NCI-H1436 treated with DMSO at 0.1 percent for 48 hours (cell line): Measurements from ENCODE around the gene VNN1.
"Not testable (repeated sequence)": the region's sequence is repeated elsewhere in the genome, so short reads cannot be mapped to it uniquely, and the experiment has no call there.

Source experiments
- DNase-seq: peaks from one replicate; lab custom pipeline; 2025; lab: John Stamatoyannopoulos, UW

The VNN1 gene

DNA sequence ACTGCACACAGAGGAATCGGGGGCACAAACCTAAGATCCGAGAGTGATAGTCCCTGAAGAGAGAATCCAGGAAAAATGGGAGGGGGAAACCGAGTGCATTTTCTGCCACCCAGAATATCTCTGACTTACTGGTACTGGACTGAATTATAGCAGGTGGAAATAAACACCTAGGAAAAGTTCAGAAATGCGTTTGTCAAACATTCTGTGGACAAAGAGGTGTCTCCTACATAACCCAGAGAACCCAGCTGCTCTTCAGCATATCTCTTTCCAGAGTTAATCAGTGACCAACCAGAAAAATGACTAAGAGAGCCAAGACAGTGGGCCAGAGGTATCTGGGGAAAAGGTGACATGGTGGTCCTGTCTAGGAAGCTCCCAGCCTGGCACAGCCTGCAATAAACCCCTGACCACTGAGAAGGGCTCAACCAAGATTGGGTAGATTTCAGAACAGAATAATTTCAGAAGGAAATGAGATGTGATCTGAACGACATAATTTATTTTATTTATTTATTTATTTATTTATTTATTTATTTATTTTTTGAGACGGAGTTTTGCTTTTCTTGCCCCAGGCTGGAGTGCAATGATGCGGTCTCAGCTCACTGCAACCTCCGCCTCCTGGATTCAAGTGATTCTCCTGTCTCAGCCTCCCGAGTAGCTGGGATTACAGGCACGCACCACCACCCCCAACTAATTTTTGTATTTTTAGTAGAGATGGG is 6.0 kb upstream of the VNN1 start:
- DNase-seq, result no peak

DNA sequence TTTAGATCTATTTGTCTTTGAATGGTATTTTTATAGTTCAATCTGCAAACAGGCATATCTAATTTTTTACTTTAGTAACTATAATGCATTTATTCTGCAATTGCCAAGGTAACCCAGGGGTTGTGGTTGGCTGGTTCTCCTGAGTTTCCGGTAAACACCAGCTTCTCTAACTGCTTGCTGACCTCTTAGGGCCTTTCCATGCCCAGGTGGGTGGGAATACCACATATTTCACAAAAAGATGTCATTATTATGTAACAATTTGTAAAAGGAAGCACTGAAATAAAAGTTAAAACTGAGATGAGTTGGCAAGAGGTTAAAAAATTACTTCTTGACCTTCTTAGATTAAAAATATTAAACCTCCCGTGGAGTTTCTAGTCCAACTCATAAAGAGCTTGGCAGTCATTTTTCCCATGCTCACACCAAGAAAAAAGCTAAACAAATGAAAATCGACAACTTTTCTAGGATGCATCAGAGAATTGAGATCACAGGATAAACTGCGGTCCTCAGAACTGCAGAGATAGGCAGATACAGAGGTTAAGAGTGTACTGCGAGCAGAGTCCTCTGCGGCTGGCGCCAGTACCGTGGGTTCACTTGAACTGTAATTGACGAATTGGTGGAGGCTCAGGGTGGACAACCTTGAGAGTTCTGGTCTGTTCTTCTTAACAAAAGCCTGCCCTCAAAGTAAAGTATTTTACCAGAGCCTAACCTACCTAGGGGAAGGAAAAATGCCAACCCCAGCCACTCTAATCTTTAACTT is 2.2 kb upstream of the VNN1 start:
- no peak for DNase-seq

DNA sequence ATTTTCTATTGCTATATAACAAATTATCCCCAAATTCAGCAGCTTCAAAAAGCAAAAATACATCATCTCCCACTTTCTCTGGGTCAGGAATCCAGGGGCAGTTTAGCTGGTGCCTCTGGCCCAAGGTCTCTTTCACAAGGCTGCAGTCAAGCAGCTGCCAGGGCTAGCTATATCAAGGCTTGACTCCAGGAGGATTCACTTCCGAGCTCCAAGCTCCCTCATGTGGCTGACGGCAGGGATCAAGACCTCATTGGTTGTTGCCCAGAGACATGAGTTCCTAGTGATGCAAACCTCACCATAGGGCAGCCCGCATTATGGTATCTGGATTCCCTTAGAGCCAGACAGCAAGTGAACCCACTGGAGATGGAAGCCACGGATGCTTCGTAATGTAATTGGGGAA is 1.3 kb upstream of the VNN1 start:
- no peak for DNase-seq

DNA sequence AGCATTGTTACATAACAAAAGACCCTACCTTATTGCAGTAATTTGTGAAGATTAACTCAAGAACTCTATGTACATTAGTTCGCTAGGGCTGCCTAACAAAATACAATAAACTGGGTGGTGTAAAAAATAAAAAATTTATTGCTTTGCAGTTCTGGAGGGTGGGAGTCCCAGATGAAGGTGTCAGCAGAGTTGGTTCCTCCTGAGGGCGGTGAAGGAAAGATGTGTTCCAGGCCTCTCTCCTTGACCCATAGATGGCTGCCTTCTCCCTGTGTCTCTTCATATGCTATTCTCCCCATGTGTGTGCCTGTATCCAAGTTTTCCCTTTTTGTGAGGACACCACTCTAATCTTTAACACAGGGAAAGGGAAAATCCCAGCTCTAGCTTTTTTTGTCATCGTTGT is 305 bp upstream of the VNN1 start:
- DNase-seq, result no peak

DNA sequence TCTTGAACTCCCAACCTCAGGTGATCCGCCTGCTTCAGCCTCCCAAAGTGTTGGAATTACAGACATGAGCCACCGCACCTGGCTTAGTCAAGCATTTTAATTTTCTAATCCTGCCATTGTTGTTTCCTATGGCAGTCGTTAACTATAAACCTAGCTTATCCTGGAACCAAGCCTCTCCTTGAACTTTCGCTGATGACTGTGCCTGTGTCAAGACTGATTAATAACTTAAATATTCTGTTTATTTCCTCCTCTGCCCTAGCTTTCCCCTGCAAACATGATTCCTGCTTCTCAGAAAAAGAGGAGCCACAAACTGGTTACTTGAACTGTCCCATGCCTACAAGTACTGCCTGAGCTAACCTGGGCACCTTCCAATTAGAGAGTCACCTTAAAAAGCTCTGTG is 1.5 kb downstream of the VNN1 start:
- DNase-seq, result no peak

DNA sequence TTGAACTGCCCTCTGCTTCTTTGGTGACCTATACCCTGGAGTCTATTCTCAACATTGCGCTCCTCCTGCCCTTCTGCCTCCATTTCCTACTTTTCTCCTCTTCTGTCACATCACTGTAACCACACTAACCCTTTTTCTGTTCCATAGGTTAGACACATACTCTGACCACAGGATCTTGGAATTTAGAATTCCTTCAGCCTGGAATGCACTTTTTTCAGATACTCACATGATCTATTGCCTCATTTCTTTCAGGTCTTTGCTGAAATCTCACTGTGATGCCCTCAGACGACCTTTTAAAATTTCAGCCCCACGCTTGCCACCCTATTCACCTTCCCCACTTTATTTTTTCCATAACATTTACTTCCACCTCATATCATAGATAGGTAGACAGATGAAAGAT is 5.1 kb downstream of the VNN1 start:
- no peak for DNase-seq

DNA sequence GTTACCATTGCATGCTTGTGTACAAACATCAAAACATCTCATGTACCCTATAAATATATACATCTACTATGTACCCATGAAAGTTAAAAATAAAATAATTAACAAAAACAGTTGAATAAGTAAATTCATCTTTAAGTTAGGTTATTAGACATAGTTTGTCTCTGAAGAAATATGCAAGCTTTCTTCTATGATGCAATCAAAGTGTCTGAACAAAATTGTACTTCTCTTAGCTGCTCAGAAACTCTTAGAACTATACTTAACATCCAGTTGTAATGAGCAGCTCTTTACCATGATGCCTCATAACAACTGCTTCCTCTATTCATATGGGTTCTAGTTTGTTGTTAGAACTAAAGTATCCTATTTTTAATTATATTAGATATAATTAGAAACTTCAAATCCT is 5.9 kb downstream of the VNN1 start:
- no peak for DNase-seq

DNA sequence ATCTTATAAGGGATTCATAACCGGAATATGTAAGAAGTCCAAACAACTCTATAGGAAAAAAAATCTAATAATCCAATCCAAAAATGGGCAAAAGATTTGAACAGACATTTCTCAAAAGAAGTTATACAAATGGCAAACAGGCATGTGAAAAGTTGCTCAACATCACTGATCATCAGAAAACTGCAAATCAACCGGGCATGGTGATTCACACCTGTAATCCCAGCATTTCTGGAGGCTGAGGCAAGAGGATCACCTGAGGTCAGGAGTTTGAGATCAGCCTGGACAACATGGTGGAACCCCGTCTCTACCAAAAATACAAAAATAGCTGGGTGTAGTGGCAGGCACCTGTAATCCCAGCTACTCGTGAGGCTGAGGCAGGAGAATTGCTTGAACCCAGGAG is 7.1 kb downstream of the VNN1 start:
- DNase-seq, result not testable (repeated sequence)

DNA sequence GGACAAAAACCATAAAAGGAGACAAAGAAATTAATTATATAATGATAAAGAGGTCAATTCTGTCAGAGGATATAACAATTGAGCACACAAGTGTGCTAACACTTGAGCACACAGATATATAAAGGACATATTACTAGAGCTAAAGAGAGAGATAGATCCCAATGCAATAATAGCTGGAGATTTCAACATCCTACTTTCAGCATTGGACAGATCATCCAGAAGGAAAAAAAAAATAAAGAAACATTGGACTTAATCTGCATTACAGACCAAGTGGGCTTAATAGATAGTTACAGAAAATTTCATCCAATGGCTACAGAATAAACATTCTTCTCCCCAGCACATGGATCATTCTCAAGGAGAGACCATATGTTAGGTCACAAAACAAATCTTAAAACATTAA is 9.9 kb downstream of the VNN1 start:
- DNase-seq, result no peak

DNA sequence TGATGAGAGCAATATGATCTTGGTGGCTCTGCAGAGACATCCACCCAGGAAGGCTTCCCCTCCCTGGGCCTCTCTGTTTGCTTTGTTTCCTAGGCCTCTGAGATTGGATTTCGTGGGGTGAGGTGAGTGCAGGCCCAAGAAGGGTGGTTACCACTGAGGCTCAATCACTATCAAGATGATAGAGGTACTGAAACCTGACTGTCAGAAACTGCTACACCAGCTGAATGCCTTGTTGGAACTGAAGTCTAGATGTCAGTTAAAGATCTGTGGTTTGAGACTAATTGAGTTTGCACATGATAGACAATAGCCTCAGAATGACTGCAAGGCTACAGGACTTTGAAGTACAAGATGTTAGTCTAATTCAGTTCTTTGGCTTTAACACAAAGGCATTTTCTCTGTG is 15.2 kb downstream of the VNN1 start:
- DNase-seq, result no peak

DNA sequence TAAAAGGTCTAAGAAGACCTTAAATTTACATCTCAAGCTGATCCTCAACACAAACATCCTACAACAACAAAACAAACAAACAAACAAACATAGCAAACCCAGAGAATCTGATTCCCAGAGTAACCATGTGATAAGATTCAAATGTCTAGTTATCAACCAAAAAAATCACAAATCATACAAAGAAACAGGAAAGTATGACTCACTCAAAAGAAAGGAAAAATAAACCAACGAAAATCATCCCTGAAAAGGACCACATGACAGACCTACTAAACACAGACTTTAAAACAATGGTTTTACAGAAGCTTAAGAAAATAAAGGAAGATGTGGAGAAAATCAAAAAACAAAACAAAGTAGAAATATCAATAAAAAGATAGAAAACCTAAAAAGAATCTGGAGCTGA is 18.1 kb downstream of the VNN1 start:
- no peak for DNase-seq

DNA sequence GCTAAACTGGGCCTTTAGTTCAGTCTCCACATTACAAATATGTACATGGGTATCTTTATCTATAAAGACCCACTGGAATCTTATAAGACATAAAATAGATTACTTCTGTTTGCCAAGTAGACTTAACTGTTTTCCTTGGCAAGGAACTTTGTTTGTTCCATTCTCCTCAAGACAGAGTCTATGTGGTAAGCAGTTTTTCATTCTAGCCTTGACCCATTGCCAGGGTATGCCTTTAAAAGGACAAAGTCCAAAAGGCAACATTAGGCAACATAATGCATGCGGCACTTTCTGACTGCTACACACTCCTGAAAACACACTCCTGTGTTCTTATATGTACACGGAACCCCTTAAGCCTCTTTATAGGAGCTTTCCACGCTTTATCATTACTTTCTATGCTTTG is 20.4 kb downstream of the VNN1 start:
- DNase-seq, result no peak

DNA sequence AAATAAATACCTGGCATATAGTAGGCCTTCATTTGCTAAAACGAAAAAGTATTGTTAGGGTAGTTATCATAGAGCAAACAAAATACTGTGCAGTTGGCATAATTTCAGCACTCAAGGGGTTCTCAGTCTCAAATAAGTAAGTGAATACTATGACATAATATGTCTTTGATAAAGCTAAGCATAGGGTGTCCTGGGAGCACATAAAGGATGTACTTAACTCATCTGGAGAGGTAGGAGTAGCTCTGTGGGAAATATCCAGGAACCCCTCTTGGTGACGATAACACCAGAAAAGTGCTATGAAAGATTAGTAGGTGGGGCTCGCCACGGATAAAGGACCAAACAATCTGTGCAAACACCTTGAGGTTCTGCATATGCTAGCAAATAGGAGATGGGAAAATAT is 23.2 kb downstream of the VNN1 start:
- DNase-seq, result no peak

DNA sequence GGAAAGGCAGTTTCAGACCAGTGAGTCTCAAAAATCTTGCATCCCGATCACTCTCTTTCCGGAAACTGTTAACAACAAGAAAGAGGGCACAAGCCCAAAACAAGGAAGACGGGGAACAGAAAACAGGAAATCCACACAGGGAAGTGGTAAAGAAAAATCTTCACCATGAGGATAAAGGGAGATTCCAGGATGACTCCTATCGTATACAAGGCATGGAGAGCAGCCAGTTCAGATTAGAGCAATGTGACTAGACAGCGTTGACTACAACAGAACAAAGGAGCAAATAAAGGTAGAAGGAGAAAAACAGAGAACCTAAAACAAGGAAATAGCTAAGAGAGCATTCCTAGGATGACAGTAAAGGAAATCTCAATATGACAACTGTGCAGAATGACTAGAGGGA is 26.5 kb downstream of the VNN1 start:
- DNase-seq, result no peak

DNA sequence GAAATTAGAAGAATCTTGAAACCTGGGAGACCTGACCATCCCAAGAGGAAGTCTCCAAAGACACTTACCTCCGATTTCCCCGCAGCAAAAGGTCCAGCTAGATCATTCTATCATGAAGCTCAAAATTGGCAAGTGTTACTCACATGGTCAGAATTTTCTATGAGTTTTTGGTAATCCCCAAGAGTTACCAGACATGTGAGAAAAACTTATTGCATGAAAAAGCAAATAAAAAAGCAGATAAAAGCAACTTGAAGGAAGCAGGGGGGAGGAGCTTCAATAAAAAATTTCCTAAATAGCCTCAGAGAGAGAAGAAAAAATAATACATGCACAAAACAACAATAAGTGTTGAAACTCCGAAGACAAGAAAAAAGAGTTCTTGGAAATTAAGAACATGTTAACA is 27.3 kb downstream of the VNN1 start:
- DNase-seq, result no peak

DNA sequence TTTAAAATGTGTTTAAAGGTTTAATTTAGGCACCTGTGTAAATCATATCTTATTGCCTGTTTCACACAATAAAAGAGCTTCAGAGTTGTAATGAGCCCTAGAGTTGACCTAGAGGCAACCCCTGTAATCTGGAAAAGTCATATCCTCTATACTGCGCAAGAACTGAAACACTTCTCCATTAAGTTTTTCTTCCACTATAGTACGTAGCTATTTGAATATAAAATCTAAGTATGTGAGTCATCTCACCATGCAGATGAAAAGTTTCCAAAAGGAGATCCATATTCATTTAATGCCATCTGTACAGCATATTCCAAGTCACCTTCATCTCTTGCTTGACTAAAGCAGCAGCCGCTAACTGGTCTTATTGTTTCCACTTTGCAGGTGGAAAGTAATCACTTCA is 28.8 kb downstream of the VNN1 start:
- no peak for DNase-seq

DNA sequence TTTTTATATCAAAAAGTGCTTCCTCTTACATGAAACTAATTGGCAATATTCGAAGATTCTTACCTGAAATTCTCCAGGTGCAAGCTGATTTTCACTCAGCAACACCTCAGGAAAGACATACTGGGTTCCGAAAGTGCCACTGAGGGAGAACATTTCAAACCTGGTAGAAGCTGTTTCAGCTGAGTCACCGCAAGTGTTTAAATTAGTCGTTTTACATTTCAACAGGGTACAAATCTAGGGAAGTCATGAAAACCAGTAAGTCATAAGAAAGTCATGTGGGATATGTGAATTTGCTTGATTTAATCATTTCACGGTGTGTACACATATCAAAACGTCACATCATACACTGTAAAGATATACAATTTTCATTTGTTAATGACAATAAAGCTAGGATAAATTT is 29.6 kb downstream of the VNN1 start:
- no peak for DNase-seq

DNA sequence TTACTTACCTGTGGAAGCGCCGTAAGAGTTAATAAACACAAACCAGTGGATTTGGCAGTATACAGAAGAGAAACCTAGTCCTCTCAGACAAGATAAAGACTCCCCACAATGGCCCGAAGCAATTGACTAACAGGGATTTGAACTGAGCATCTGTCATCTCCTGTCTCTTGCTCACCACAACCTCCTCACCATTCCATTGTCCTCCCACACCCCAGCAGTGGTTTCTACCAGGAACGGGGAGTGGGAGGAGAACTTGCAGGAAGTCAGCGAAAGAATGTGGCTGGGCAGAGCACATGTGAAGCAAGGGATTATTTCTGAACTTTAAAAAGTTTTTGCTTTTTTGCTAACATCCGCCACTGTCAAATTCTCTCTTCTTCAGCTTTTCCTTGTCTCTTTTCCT is 30.3 kb downstream of the VNN1 start:
- no peak for DNase-seq

DNA sequence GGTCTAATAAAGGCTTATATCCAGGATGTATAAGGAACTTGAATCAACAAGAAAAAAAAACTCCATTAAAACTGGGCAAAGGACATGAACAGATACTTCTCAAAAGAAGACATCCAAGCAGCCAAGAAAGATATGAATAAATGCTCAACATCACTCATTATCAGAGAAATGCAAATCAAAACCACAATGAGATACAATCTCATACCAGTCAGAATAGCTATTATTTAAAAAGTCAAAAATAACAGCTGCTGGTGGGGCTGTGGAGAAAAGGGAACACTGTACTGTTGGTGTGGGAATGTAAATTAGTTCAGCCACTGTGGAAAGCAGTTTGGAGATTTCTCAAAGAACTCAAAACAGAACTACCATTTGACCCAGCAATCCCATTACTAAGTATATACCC is 34.8 kb downstream of the VNN1 start:
- not testable (repeated sequence) for DNase-seq

DNA sequence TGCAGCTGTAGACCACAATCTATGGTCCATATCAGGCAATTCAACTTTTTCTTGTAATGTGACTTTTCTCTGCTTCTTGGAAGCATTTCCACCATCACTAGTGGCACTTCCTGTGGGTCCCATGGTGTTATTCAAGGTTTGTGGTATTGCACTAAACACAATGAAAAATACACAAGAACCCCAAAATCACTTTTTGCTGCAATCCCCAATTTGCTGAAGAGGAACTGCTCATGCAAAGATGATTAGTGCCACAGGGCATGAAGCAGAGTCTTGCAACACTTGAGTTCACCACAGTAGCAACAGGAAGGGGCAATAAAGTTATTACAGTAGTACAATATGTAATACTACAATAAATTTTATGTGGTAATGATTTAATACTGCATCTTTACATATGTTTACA is 38.1 kb downstream of the VNN1 start:
- no peak for DNase-seq

DNA sequence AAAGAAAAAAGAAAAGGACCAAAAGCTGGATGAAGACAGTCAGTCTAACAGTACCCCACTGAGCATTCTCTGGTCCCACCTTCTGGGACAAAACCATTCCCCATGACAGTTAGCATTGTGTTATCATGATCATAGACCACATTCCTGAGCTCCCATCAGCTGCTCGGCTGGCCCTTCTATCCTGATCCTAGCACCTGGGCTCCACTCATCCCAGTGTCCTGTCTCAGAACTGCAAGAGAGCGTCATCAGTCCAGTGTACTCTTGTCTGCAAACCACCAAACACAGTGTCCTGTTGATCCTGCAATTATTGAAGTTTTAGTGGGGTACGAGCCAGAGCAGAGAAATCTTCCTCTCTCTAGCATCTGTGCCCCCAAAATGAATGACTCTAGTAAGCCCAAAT is 38.9 kb downstream of the VNN1 start:
- no peak for DNase-seq

DNA sequence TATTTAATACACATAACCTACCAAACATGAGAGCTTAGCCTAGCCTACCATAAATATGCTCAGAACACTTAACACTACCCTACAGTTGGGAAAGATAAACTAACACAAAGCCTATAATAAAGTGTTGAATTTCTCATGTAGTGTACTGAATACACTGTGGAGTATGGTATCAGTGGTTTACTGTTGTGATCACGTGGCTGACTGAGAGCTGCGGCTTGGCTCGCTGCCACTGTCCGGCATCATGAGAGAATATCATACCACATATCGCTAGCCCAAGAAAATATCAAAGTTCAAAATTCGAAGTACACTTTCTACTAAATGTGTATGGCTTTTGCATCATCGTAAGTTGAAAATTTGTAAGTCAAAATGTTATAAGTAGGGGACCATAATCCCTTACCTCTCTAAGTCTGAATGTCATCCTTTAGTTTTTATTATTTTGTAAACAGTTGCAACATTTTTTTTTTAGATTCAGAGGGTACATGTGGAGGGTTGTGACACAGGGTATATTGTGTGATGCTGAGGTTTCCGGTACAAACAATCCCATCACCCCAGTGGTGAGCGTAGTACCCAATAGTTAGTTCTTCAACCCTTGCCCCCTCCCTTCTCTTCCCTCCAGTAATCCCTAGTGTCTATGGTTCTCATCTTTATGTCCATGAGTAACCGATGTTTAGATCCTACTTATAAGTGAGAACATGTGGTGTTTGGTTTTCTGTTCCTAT is 40.3 kb downstream of the VNN1 start:
- DNase-seq, result no peak

DNA sequence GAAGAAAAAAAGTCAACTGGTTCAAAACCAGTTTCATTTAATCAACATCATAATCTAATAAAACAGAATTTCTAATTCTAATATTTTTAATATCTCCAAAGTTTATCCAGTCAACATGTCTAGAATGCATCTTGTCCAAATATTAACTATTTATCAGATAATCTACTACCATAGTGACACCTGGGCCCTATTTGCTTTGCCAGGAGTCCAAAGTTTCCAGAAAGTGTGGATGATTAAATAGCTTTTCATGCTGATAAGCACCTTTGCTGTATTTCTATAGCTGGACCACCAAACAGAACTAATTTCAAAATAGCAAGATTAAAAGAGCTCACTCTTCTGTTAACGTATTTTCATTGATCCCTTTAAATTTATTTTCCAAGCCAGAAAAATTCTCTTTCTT is 42.6 kb downstream of the VNN1 start:
- DNase-seq, result no peak
